IMR-90 (cell line): ENCODE data around the gene MS4A10.

Experiments used
- BHLHE40 ChIP-seq: fragments of 150-350 bp; IDR thresholded peaks from 2 replicates; pipeline ENCODE4 v1.6.1; 2016; ENCODE audit warnings: mild to moderate bottlenecking, low read depth, low read length
- CTCF ChIP-seq: conservative IDR thresholded peaks from 2 replicates; pipeline ENCODE4 v1.5.1; 2012; ENCODE audit warnings: mild to moderate bottlenecking, low read depth, low read length, improper control_type of control experiment
- MAFK ChIP-seq: IDR thresholded peaks from 2 replicates; pipeline ENCODE4 v1.6.1; 2012; ENCODE audit warnings: low read depth, low read length, improper control_type of control experiment
- MXI1 ChIP-seq: IDR thresholded peaks from 2 replicates; pipeline ENCODE4 v1.6.1; 2012; ENCODE audit warnings: low read depth, mild to moderate bottlenecking, low read length, moderate library complexity, borderline replicate concordance
- POLR2A ChIP-seq: IDR thresholded peaks from 2 replicates; pipeline ENCODE4 v1.6.1; 2012; ENCODE audit warnings: mild to moderate bottlenecking, low read depth, low read length
- RFX5 ChIP-seq: IDR thresholded peaks from 2 replicates; pipeline ENCODE4 v1.8.0; 2012; ENCODE audit warnings: low read depth, mild to moderate bottlenecking, low read length, moderate library complexity
- USF2 ChIP-seq: fragments of 150-350 bp; IDR thresholded peaks from 2 replicates; pipeline ENCODE4 v1.6.1; 2017; ENCODE audit warnings: mild to moderate bottlenecking, antibody characterized with exemption, low read length, low read depth

GRCh38 chr11:60782393-60783140, 2.6 kb upstream of the MS4A10 start:
- TF ChIP-seq USF2 = no peak
- no peak for TF ChIP-seq MAFK
- no peak for TF ChIP-seq CTCF
- no peak for TF ChIP-seq POLR2A
- TF ChIP-seq BHLHE40 = no peak
- TF ChIP-seq MXI1 = no peak
- TF ChIP-seq RFX5 = no peak
